T-helper 2 cell (primary cell): ENCODE results near the gene OR5B21.

Experiments used
- DNase-seq, 5 experiments: peaks; one replicate each; pipeline versions ENCODE4 v3.0.0 to v3.0.0-alpha.2; 2012 to 2022
- total RNA-seq, 2 donors: gene quantifications; one replicate each; lab custom pipeline; 2026; lab: John Stamatoyannopoulos, UW

OR5B21 gene
- total RNA-seq = 0 to 0.07 reads per million in 2 donors

DNA sequence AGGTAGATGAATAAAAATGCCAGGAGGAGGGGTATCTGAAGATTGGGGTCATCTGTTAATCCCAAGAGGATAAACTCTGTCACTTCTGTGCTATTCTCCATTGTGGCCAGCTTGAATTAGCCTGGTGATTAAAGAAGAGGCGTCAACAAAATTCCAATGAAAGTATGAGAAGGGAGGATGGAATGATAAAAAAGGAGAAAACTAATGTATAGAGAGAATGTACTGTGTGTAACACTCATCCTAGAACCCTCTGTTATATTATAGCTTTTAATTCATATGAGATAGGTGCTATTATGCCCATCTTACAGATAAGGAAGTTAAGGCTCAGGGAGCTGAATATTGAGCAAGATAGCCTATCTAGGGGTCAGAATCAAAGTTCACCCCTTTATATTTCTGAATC is at the start of gene OR5B21:
Gene OR5B21 (minus strand): TSS at position 101 of the 400 bp plus-strand sequence. CDS start 0 bp downstream, at position 101.
- DNase-seq = no peak

GRCh38 chr11:58549644-58550043 is 41.7 kb upstream of the OR5B21 start:
- DNase-seq = no peak

DNA sequence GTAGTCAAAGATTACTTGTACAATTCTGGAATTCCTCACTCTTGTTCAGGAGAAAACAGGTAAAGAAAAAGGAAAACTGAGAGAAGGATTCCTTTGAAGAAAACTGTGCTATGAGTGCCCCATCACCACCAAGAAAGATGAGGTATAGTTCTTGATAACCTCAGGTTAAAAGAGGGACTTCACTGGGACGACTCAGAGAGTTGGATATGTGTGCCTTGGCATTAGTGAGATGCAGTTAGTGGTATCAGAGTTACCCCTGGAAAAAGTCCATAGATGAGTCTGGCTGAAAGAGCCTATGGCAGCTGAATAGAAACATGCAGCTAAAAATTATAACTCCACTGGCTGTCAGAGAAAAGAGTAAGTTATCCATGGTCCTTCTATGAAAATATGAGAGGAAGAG is 38.9 kb upstream of the OR5B21 start:
- no peak for DNase-seq

DNA sequence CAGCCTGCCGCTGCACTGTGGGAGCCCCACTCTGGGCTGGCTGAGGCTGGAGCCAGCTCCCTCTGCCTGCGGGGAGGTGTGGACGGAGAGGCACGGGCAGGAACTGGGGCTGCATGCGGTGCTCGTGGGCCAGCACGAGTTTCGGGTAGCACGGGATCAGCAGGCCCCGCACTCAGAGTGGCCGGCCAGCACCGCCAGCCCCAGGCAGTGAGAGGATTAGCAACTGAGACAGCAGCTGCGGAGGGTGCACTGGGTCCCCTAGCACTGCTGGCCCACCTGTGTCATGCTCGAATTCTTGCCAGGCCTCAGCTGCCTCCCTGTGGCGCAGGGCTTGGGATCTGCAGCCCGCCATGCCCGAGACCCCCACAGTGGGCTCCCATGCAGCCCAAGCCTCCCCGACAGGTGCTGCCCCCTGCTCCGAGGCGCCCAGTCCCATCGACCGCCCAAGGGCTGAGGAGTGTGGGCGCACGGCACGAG is 24.0 kb upstream of the OR5B21 start:
- no peak for DNase-seq

DNA sequence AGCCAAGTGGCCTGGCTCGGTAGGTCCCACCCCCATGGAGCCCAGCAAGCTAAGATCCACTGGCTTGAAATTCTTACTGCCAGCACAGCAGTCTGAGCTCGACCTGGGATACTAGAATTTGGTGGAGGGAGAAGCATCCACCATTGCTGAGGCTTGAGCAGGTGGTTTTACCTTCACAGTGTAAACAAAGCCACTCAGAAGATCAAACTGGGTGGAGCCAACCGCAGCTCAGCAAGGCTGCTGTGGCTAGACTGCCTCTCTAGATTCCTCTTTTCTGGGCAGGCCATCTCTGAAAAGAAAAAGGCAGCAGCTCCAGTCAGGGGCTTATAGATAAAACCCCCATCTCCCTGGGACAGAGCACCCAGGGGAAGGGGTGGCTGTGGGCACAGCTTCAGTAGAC is 22.3 kb upstream of the OR5B21 start:
- DNase-seq = peak in 3 of 5 experiments; percentile 12 to 49 (median 12)

GRCh38 chr11:58527429-58527828 is 19.5 kb upstream of the OR5B21 start:
- no peak for DNase-seq

DNA sequence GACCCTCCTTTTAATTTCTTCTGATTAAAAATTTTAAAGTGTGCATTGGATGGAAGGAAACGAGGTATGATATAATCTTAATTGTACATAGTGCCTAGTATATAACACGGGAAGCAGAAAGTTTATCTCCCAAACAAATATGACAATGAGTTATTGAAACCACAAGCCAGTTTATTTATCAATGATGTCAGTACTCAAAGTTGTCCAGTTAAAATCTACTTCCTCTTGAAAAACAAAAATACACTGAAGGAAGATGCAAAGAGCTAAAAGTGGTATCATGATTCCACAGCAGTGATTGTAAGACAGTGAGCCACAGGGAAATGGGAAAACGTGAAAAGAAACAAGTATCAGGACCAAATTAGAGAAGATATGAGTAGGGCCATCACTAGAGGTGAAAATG is 18.8 kb upstream of the OR5B21 start:
- no peak for DNase-seq

- DNase-seq = peak in 2 of 5 experiments; percentile 45 to 86
These were observed 17.2 kb upstream of the OR5B21 start for GRCh38 chr11:58525037-58525614.

DNA sequence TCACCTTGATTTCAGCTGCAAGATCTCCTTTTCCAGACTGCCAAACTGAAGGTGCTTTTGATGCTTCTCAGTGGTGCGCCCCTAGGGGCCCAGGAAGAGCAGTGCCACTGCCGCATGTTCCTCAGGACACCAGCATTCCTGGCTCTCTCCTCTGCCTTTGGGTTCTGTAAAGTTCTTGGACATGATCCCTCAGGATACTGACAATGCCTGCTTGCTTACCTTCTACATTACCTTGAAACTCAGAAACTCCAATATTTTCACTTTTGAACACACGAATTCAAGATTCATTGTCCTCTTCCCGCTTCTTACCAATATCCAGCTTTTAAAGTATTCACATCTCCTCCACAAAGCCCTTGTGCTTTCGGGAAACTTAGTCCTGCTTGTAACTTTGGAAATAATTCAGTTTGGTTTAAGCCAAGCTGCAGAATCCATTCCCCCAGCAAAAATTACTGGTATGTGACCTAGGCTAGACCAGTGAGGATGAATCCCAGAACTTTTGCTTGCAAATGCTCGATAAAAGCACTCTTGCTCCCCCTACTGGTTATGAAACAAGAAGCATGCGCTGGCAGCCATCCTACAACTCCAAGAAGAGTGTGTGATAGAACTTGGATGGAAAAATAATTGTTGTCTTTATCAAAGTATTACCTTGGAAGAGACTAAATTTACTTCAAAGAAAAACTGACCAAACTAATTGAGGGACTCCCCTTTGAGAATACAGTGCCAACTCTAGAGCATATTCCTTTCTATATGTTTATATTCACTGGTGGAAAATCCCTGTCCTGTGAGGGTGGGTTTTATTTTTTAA is 16.5 kb upstream of the OR5B21 start:
- peak in 4 of 5 experiments; percentile 12 to 59 (median 30) for DNase-seq

- DNase-seq = peak in 1 of 5 experiments; percentile 15
These were observed 6.0 kb upstream of the OR5B21 start for GRCh38 chr11:58513747-58514367.

- no peak for DNase-seq
These were observed 3.7 kb upstream of the OR5B21 start for GRCh38 chr11:58511636-58512035.

DNA sequence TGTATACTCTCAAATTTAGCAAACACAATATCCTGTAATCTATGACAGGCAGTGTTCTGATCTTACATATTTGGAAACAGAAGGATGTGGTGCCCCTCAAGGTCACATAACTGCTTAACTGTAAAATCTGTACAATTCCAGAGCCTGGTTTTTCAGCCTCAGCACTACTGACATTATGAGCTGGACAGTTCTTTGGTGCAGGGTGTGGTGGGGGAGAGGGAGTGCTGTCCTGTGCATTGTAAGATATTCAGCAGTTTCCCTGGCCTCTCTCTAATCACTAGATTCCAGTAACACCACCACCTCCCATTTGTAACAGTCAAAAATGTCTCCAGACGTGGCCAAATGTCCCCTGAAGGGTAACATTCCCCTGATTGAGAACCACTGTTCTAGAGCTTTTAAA is 1.8 kb upstream of the OR5B21 start:
- DNase-seq = peak in 1 of 5 experiments; percentile 17

GRCh38 chr11:58508814-58509213 is 909 bp upstream of the OR5B21 start:
- DNase-seq = no peak

- DNase-seq = no peak
These were observed 550 bp downstream of the OR5B21 start for GRCh38 chr11:58507355-58507754.

GRCh38 chr11:58506935-58507334 is 970 bp downstream of the OR5B21 start:
- no peak for DNase-seq

DNA sequence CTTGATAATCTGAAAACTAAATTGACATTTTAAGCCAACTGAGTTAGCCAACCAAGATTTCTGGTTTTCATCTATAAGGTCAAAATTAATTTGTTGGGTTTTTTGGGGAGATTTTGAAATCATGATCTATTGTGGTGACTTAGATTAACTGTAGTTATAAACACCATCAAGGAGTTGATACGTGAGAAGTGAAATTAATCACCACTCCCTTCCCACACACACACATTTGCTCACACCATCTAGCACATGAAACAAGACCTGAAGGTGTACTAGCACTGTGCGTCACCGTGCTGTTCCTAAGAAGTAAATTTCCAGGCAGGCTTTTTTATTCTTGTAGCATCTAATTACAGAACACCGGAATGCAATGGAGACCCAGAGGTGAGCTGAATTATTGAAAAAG is 2.1 kb downstream of the OR5B21 start:
- peak in 1 of 5 experiments; percentile 62 for DNase-seq

DNA sequence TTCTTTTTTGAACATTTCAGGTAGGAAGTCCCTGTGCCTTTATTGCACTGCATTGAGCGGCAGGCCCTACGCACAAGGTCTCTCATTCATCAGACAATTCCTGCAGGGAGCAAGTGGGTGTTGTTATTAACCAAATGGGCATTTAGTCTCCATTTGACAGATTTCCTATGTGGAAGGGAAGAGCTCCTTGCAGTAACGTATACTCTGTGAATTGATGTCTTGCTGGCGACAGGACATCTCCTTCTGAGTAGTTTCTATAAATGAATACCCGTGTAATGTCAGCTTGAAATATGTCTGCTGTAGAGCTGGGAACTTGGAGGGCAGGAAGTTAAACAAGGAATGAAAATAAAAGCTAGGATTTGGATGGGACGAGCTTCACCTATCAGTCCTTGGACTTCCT is 3.7 kb downstream of the OR5B21 start:
- DNase-seq = no peak

DNA sequence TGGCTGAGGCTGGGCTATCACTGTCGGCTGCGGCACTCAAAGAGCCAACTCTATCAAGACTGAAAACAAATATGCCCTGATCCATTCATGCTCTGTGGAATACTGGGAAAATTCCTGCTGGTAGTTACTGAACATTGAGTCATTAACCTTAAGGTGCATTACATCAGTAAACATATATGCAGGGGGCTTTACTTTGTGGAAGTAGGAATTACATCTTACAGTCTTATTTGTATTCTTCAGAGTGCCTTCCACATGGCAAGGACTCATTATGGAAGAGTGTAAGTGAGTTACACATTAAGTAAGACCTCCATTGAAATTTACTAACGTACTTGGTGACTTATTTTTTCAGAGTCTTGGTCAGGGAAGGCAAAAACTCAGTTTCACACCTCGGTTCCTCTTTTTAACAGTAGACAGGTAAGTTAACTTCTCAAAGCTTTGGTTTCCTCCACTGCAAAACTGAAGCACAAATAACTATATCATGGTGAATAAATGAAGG is 4.5 kb downstream of the OR5B21 start:
- no peak for DNase-seq

DNA sequence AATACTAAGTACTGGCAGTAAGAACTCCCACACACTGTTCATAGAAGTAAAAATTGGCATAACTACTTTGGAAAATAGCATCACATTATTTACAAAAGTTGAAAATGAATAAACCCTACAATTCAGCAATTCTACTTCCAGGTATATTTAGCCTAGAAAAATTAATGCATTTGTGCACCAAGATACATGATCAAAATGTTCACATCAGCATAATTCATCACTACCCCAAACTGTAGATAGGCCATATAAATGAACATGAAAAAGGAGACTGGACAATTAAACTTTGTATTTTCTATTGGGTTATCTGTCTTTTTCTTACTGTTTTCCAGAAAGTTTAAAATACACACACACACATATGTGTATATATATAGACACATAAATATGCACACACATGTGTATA is 5.9 kb downstream of the OR5B21 start:
- no peak for DNase-seq

- peak in 1 of 5 experiments; percentile 48 for DNase-seq
These were observed 9.4 kb downstream of the OR5B21 start for GRCh38 chr11:58498464-58498863.

DNA sequence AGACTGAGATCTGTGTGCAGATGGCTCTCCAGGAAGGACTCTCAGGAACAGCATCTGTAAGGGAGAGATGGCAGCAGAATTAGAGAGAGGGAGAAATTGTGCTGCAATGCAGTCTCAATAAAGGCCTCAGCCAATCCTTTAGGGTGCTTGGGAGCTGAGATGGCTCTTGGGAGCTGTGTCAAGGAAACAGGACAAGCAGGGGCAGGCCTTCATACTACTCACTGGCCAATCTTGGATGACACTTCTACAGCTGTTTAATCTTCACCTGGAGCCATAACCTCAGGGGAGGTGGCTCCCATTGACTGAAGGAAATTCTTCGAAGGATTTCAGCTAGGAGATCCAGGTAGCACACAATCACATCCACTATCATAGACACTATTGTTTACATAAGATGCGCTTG is 10.0 kb downstream of the OR5B21 start:
- DNase-seq = no peak

GRCh38 chr11:58495906-58496305 is 12.0 kb downstream of the OR5B21 start:
- DNase-seq = no peak

DNA sequence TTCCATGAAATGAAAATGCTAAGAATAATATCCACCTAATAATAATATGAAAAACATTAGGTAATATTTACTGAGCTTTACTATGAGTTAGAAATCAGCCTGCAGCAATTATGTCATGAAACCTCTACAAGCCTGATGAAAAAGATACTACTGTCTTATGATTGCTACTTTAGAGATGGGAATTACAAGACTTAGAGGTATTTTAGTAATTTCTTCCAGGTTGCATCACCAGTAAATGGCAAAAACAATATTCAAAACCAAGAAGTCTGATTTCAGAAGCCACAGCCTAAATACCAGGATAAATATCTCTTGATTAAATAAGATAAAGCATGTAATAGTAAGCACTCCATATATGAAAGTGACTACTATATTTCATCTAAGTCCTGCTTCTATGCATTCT is 13.8 kb downstream of the OR5B21 start:
- no peak for DNase-seq
